HG03066 (cell line): ENCODE results near the gene FILIP1L.

ENCODE experiments used
- ATAC-seq: cut with Tn5 transposase; IDR thresholded peaks from one replicate; pipeline ENCODE4 v1.9.1; 2021; ENCODE audit warnings: low read depth; ENCODE audit not compliant: unreplicated experiment

Gene FILIP1L

DNA sequence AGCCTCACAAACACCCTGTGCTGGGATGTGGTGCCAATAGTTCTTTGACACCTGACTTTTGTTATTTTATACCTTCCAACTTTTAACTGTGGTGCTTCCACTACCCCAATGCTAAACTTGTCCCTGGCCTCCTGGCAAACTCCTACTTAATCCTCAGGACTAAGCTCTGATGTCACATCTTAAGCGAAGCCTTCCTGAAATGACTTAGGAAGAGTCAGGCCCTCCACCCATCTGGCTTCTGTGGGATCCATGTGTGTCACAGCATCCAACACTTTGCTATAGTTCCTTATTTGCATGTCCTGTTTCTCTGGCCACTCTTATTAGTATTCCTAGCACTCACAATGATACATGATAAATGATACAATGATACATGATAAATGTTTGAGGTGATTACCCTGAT lies 133.2 kb downstream of the FILIP1L start:
- no peak for ATAC-seq

DNA sequence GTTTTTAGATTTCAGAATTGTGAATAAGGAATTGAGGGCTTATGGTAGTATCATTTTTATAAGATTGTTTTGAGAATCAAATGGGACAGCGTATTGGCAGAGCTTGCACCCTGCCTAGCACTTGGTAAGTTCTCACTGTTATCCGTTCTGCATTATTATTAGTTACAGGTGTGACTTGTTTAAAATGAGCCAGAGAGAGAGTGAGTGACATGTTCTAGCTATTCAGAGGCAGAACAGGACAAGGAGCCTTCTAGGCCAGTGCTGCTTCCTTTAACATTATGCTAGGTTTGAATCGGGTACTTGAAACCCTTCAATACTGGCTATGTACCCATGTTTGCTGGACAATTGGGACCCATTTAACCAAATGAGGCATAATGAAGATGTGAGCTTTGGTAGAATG lies 133.7 kb downstream of the FILIP1L start:
- no peak for ATAC-seq

DNA sequence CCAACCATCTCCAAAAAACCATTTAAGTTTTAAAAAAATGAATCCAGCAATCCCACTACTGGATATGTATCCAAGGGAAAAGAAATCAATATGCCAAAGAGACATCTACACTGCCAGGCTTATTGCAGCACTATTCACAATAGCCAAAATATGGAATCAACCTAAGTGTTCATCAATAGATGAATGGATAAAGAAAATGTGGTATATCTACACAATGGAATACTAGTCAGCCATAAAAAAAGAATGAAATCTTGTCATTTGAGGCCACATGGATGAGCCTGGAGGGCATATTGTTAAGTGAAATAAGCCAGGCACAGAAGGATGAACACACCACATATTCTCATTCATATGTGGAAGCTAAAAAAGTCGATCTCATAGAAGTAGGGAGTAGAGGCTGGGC lies 136.1 kb downstream of the FILIP1L start:
- ATAC-seq: no peak

DNA sequence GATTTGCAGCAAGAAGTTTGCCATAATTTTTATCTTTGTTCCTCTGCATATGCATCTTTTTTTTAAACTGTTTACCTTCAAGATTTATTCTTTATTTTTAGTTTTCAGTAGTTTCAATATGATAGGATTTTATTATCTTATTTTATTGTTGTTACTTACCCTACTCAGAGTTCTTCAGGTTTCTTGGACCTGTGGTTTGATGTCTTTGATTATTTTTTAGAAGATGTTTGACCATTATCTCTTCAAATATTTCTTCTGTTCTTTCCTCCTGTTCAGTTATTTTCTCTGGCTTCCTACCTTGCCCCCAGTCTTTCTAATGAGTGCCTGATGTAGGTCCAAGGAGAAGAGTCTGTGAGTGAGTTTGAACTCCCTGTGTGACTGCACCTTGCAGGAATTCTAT lies 137.7 kb downstream of the FILIP1L start:
- ATAC-seq: no peak

- no peak for ATAC-seq
Observed at GRCh38 chr3:99974989-99975388, 139.3 kb downstream of the FILIP1L start.

- ATAC-seq: no peak
Observed at GRCh38 chr3:99972380-99973104, 141.8 kb downstream of the FILIP1L start.

DNA sequence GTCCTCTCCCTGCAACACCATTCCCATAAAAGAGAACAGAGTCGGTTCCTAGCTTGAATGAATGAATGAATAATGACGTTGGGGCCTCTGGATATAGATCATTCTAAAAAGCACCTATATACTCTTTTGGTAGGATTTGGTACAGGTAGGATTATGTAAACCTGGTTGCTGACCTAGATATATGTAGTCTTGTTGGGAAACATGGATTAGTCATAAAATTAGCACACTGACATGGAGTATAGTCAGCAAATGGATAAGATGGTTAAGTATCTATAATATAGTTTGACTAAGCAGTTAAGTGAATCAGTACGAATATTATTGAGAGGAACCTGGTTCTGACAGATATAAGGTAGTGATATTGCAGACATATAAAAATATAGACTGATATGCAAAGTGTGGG lies 142.5 kb downstream of the FILIP1L start:
- ATAC-seq: no peak

- ATAC-seq: peak; percentile 85
Observed at GRCh38 chr3:99970198-99970597, 144.1 kb downstream of the FILIP1L start.

GRCh38 chr3:99969136-99969535 lies 145.2 kb downstream of the FILIP1L start:
- ATAC-seq: no peak

DNA sequence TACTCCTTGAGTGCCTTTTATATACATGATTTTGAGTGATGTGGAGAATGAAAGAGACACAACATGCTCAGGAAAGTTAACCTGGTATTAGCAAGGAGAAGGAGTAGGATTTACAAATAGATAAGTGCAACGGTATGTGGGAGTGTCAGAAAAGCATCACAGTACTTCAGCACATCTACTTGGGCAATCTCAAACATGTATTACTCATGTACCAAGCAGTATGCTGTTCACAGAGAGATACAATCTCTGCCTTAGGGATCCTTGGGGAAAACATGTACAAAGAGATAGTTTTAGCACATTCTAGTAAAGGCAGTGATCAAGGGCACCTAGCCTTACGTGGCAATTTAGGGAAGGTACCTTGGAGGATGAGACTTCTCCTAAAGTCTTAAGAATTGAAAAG lies 146.5 kb downstream of the FILIP1L start:
- no peak for ATAC-seq

DNA sequence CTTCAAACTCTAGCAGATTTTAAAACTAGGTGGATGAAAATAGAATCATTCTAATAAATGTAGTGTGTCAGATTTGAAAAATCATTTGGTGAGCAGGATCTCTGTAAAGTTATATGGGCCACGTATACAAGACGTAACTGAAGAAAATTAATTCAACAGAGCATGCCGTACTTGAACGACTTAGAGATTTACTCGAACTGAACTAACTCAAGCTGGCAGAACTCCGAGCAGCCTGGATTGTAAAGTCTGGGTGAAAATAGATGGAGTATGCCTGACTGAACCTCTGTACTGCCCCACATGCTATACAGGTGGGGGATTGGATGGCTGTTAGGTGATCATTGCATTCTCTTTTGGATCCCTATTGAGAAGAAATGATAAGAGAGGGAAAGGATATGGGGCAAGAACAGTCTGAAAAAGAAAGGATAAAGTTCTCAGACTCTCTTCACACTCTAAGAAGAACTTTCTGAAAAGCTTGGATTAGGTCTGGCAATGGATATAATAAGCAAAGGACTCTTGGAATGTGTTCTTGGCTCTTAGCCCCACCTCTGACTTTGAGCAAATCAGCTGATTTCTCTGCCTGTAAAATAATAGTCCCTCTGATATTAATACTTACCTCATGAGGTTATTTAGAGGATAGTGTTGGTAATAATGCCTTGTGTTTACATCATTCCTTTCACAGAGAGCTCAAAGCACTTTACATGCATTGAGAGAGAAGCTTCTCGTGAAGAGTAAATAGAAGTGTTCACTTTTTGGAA lies 147.5 kb downstream of the FILIP1L start:
- no peak for ATAC-seq

- no peak for ATAC-seq
Observed at GRCh38 chr3:99965681-99966408, 148.5 kb downstream of the FILIP1L start.

DNA sequence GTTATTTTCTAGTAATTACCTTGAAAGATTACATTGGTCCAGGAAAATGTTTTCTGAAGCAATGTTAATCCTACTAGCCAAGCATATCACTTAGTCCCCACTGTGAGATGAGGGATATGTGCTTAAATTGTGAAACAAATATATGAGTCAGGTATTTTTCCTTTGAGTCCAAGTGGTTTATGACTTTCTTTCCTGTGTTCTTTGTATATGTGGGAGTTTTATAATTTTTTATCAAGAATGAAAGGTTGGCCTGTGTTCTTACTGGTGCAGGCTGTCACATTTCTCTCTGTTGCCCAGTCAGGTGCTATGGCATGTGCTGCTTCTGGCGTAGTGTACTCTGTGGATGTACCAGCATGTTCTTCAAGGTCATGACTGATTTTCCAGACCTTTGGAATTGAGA lies 149.2 kb downstream of the FILIP1L start:
- no peak for ATAC-seq

GRCh38 chr3:99962703-99963102 lies 151.6 kb downstream of the FILIP1L start:
- no peak for ATAC-seq

DNA sequence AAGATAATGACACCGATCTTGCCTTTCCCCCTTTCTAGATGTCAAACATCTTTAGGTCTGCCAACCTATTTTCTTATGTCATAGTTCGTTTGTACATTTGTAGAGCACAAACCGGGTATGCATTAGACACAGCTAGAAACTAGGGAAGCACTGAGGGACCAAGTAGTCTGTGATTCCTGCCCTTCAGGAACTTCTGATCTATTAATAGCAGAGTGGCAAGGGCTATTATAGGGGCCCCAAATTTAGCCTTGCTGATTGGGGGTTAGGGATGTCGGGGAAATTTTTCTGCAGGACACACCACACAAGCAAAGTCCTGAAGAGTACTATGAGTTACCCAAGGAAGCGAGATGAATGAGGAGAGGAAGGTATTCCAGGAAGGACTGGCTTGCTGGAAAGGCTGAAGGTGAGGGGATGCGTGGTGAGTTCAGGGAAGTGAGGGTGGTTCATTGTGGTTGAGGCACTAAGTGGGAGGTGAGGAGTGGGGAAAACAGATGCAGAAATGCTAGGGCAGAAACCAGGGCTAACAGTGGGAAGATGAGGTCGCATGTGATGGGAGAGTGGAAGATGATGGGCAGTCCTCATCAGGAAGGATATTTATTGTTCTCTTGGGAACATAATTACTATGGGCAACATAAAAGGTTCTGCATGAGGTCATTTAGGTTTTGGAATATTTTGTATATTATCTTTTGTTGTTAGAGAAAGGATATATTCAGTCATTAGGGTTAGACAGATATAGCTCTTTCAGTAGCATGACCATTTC lies 152.4 kb downstream of the FILIP1L start:
- ATAC-seq: no peak

DNA sequence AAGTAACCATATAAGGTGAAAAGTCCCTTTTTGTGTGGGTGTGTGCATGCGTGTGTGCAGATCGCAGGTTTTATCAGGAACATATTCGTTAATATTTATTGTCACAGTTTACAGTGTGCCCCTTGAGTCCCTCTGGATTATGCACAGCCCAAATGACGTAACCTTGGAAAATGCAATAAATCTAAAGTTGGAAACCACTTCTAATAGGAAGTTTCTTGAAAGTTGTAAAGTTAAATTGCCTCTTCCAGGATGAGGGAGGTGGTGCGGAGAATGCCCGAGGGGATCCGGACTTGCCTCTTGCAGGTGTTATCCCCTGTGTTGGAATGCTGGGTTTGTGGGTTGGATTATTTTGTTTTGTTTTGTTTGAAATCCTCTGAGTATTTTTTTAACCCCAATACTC lies 153.4 kb downstream of the FILIP1L start:
- no peak for ATAC-seq

GRCh38 chr3:99960123-99960878 lies 154.0 kb downstream of the FILIP1L start:
- no peak for ATAC-seq

- ATAC-seq: no peak
Observed at GRCh38 chr3:99958222-99958912, 155.9 kb downstream of the FILIP1L start.

DNA sequence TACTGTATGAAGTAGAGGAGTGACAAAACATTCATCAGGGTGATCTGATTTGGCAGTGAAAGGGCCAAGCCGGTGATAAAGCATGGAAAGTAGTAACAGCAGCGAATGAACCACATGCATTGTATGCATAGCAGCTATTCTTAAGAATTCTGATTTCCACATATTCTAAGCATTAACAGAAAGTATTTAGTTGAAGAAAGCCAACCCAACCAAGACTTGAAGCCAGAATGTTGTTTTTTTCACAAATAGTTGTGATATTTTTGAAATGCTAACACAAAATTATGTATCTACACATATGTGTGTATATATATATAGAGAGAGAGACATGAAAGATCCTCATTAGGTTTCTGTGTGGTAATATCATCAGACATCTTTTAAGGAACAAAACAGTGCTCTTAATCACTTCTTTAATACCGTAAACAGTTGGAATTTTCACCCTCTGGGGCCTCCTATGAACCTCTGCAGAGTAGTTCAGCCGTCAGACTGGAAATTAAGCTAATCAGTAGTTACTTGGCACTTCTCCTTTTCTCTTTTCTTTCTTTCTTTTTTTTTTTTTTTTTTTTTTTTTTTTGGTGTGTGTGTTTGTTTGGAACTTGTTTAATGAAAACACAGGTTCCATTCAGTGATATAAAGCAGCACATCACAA lies 157.0 kb downstream of the FILIP1L start:
- no peak for ATAC-seq
